IMR-90 (cell line): ENCODE results near the gene PRL. TPM values are rescaled to one million over a fixed set of nuclear protein-coding genes. Genes with fewer than 3 reads are reported as not detected.

Experiments used
- ATAC-seq: fragments of 200-7000 bp; cut with Tn5 transposase; 2 replicates; pipeline ENCODE4 v1.9.1; 2020; ENCODE audit warnings: low read depth, mild to moderate bottlenecking, moderate library complexity
- BruUV-seq: library from RNA; stranded (reverse); fragments of 400-500 nt; replicated peaks from 2 replicates; lab custom pipeline; 2021; lab: Mats Ljungman, UMichigan
- CTCF ChIA-PET: fragments of 300-600 bp; formaldehyde crosslinking; extraction: SDS; loops from one replicate; lab custom pipeline; 2021; ENCODE audit warnings: antibody characterized with exemption; lab: Yijun Ruan, JAX
- POLR2A ChIA-PET: fragments of 300-600 bp; sonication (Branson Sonifier 250); formaldehyde crosslinking; loops from one replicate; lab custom pipeline; 2022; ENCODE audit warnings: antibody characterized with exemption; ENCODE audit not compliant: unreplicated experiment; lab: Charles Lee
- DNase-seq: peaks from one replicate; pipeline ENCODE4 v3.0.0; 2013
- H2AFZ ChIP-seq: replicated peaks from 2 replicates; pipeline ENCODE3; 2013; ENCODE audit warnings: low read length, mild to moderate bottlenecking; ENCODE audit not compliant: poor library complexity
- H2AK5ac ChIP-seq: 2 replicates; pipeline ENCODE4 v1.6.1; 2013; ENCODE audit warnings: low read depth, low read length, inconsistent platforms
- H2AK9ac ChIP-seq: replicated peaks from 2 replicates; pipeline ENCODE3; 2013; ENCODE audit warnings: mild to moderate bottlenecking, low read depth, low read length, moderate library complexity; ENCODE audit not compliant: poor library complexity
- H2BK120ac ChIP-seq: 2 replicates; pipeline ENCODE4 v1.6.1; 2013; ENCODE audit warnings: low read depth, low read length, inconsistent platforms
- H2BK15ac ChIP-seq: 3 replicates; pipeline ENCODE4 v1.6.1; 2013; ENCODE audit warnings: low read depth, low read length, inconsistent platforms
- H2BK20ac ChIP-seq: 2 replicates; pipeline ENCODE4 v1.6.1; 2013; ENCODE audit warnings: low read depth, mild to moderate bottlenecking, inconsistent platforms, low read length, moderate library complexity
- H2BK5ac ChIP-seq: 2 replicates; pipeline ENCODE4 v1.6.1; 2013; ENCODE audit warnings: mild to moderate bottlenecking, low read depth, low read length, inconsistent platforms; ENCODE audit not compliant: poor library complexity, severe bottlenecking
- H3K14ac ChIP-seq: replicated peaks from 2 replicates; pipeline ENCODE4 v1.6.1; 2013; ENCODE audit warnings: low read depth, low read length, inconsistent platforms
- H3K18ac ChIP-seq: 2 replicates; pipeline ENCODE4 v1.6.1; 2013; ENCODE audit warnings: low read depth, low read length, control low read depth
- H3K23ac ChIP-seq: 2 replicates; pipeline ENCODE4 v1.6.1; 2013; ENCODE audit warnings: low read depth, low read length, inconsistent platforms
- H3K27ac ChIP-seq: 2 replicates; pipeline ENCODE4 v1.5.1; 2013; ENCODE audit warnings: mild to moderate bottlenecking, control low read depth, low read length; ENCODE audit not compliant: insufficient read depth
- H3K27me3 ChIP-seq: 2 replicates; pipeline ENCODE4 v1.6.1; 2013; ENCODE audit warnings: low read length; ENCODE audit not compliant: control insufficient read depth, insufficient read depth
- H3K36me3 ChIP-seq: 2 replicates; pipeline ENCODE4 v1.6.1; 2013; ENCODE audit warnings: low read length, mixed read lengths; ENCODE audit not compliant: control insufficient read depth, insufficient read depth
- H3K4ac ChIP-seq: 2 replicates; pipeline ENCODE4 v1.6.1; 2013; ENCODE audit warnings: low read depth, low read length, inconsistent platforms
- H3K4me1 ChIP-seq: 2 replicates; pipeline ENCODE4 v1.6.1; 2013; ENCODE audit warnings: low read length, mixed read lengths; ENCODE audit not compliant: control insufficient read depth, insufficient read depth
- H3K4me2 ChIP-seq: 2 replicates; pipeline ENCODE4 v1.6.1; 2013; ENCODE audit warnings: low read depth, mild to moderate bottlenecking, control low read depth, low read length, moderate library complexity
- H3K4me3 ChIP-seq: 2 replicates; pipeline ENCODE4 v1.5.1; 2013; ENCODE audit warnings: low read depth, mild to moderate bottlenecking, control low read depth, low read length, moderate library complexity; ENCODE audit not compliant: insufficient read depth
- H3K56ac ChIP-seq: 2 replicates; pipeline ENCODE4 v1.6.1; 2013; ENCODE audit warnings: low read length, inconsistent platforms; ENCODE audit not compliant: insufficient read depth; ENCODE audit errors: extremely low read depth
- H3K79me1 ChIP-seq, 2 experiments: 2 replicates each; pipeline ENCODE4 v1.6.1; 2013; ENCODE audit warnings: low read length in 2 of 2, inconsistent platforms in 1 of 2, low read depth in 1 of 2
- H3K9ac ChIP-seq: 2 replicates; pipeline ENCODE4 v1.6.1; 2013; ENCODE audit warnings: low read depth, low read length, control low read depth
- H3K9me1 ChIP-seq: 2 replicates; pipeline ENCODE4 v1.6.1; 2013; ENCODE audit warnings: low read length, inconsistent platforms; ENCODE audit not compliant: insufficient read depth
- H3K9me3 ChIP-seq: 2 replicates; pipeline ENCODE4 v1.6.1; 2013; ENCODE audit warnings: low read length; ENCODE audit not compliant: control insufficient read depth, insufficient read depth
- H4K20me1 ChIP-seq: 2 replicates; pipeline ENCODE4 v1.6.1; 2013; ENCODE audit warnings: low read length, inconsistent platforms; ENCODE audit not compliant: insufficient read depth
- H4K5ac ChIP-seq: 2 replicates; pipeline ENCODE4 v1.6.1; 2013; ENCODE audit warnings: mild to moderate bottlenecking, low read depth, low read length, control low read depth
- H4K8ac ChIP-seq, 2 experiments: 2 replicates each; pipeline ENCODE4 v1.6.1; 2013; ENCODE audit warnings: low read depth in 2 of 2, low read length in 2 of 2, control low read depth in 1 of 2, inconsistent platforms in 1 of 2
- H4K91ac ChIP-seq: 2 replicates; pipeline ENCODE4 v1.6.1; 2013; ENCODE audit warnings: low read depth, low read length, inconsistent platforms; ENCODE audit not compliant: insufficient read depth
- BHLHE40 ChIP-seq: fragments of 150-350 bp; IDR thresholded peaks from 2 replicates; pipeline ENCODE4 v1.6.1; 2016; ENCODE audit warnings: mild to moderate bottlenecking, low read depth, low read length
- MAZ ChIP-seq: IDR thresholded peaks from 2 replicates; pipeline ENCODE4 v1.6.1; 2012; ENCODE audit warnings: low read depth, mild to moderate bottlenecking, low read length, improper control_type of control experiment, moderate library complexity, borderline replicate concordance
- MXI1 ChIP-seq: IDR thresholded peaks from 2 replicates; pipeline ENCODE4 v1.6.1; 2012; ENCODE audit warnings: low read depth, mild to moderate bottlenecking, low read length, moderate library complexity, borderline replicate concordance
- RCOR1 ChIP-seq: IDR thresholded peaks from 2 replicates; pipeline ENCODE4 v1.6.1; 2012; ENCODE audit warnings: mild to moderate bottlenecking, low read length, improper control_type of control experiment; ENCODE audit not compliant: insufficient replicate concordance
- RFX5 ChIP-seq: IDR thresholded peaks from 2 replicates; pipeline ENCODE4 v1.8.0; 2012; ENCODE audit warnings: low read depth, mild to moderate bottlenecking, low read length, moderate library complexity
- SMC3 ChIP-seq: fragments of 150-350 bp; IDR thresholded peaks from 2 replicates; pipeline ENCODE4 v1.6.1; 2016; ENCODE audit warnings: low read depth, mild to moderate bottlenecking, antibody characterized with exemption, low read length, moderate library complexity
- WGBS, 2 experiments: methylation state at CpG; one replicate each; pipeline versions ENCODE4 v1.1.5 to v1.1.7; 2013; ENCODE audit warnings: missing lambda C conversion rate in 2 of 2; ENCODE audit not compliant: insufficient read length in 1 of 2; ENCODE audit errors: extremely low coverage in 2 of 2; 5-methylcytosine and 5-hydroxymethylcytosine counted together
- dilution Hi-C: fragments of 300-500 bp; cut with HindIII; formaldehyde crosslinking; loops from one replicate; pipeline ENCODE4 v1.14.3; 2018; ENCODE audit warnings: low sequenced_read_pairs; ENCODE audit not compliant: unreplicated experiment
- in situ Hi-C: fragments of 300-500 bp; cut with MboI; formaldehyde crosslinking; loops from 3 replicates; pipeline ENCODE4 v1.14.3; 2019; ENCODE audit warnings: low sequenced_read_pairs, inconsistent platforms, mixed read lengths
- intact Hi-C: fragments of 100-400 bp; cut with micrococcal nuclease; formaldehyde crosslinking; loops from 2 replicates; pipeline ENCODE4 v1.10.0; 2022
- polyA plus RNA-seq, 3 experiments: library from polyadenylated mRNA; depleted of rRNA; stranded (reverse); fragments of >200 nt; gene quantifications; 2 replicates each; pipeline ENCODE4 v1.2.3, GENCODE V29; 2012; ENCODE audit warnings: low replicate concordance in 1 of 3
- total RNA-seq: library from RNA; depleted of rRNA; stranded (reverse); fragments of >200 nt; gene quantifications from 2 replicates; pipeline ENCODE4 v1.2.3, GENCODE V29; 2012

The PRL gene
- total and polyA plus RNA-seq, 2 of the 4 experiments (the other 2 are of a cell fraction) = not detected

GRCh38 chr6:22290045-22290444 lies 6.8 kb downstream of the PRL start:
- Histone ChIP-seq H4K5ac (no peak overlapping the region), H3K9ac (no peak overlapping the region), H3K4me2 (no peak overlapping the region), H3K27me3 (no peaks in the 10 kb centered on the region), H4K20me1 (no peaks in the 10 kb centered on the region), H3K9me1 (no peaks in the 10 kb centered on the region), H2AK5ac (no peak overlapping the region), H3K27ac (no peak overlapping the region), H3K9me3 (no peaks in the 10 kb centered on the region), H3K79me1 (no peaks in the 10 kb centered on the region), H3K56ac (no peak overlapping the region), H2BK120ac (no peak overlapping the region), H3K4me1 (no peaks in the 10 kb centered on the region), H3K36me3 (no peaks in the 10 kb centered on the region), H2AK9ac (no peak overlapping the region), H3K4me3 (no peak overlapping the region), H3K4ac (no peak overlapping the region), H3K23ac (no peak overlapping the region), H3K14ac (no peak overlapping the region), H2BK15ac (no peak overlapping the region), H4K91ac (no peak overlapping the region), H2AFZ (no peak overlapping the region), H2BK20ac (no peak overlapping the region), H3K18ac (no peak overlapping the region), H2BK5ac (no peak overlapping the region), H4K8ac (no peak overlapping the region)
- WGBS, 2 experiments = 79% methylated on average over 2 of the region's 8 CpGs; no CpG with 5 or more reads in 1 of the 2 experiments
- dilution Hi-C loops (no loop called here), intact Hi-C loops (no loop called here), in situ Hi-C loops (no loop called here)
- BruUV-seq = no TSS peak
- DNase-seq (no peak), ATAC-seq (no peak)
- POLR2A ChIA-PET = no interaction called here
- TF ChIP-seq RCOR1 (no peak), SMC3 (no peak), RFX5 (no peak), MXI1 (no peak), MAZ (no peak), BHLHE40 (no peak)
- CTCF ChIA-PET = no interaction called here
